Ascending aorta (tissue), 2 donors: ENCODE measurements around the gene HOMER1. TPM values are rescaled to one million over a fixed set of nuclear protein-coding genes. Genes with fewer than 3 reads are reported as not detected.

Source experiments
- DNase-seq, 2 donors: peaks; one replicate each; pipeline ENCODE4 v3.0.0-alpha.2; 2019; ENCODE audit warnings: low spot score in 2 of 2
- H3K27ac ChIP-seq, 2 donors: fragments of 200-600 bp; sonication (generic); one replicate each; pipeline ENCODE4 v1.5.1; 2016 to 2017; ENCODE audit warnings: mild to moderate bottlenecking in 1 of 2
- H3K27me3 ChIP-seq: fragments of 200-600 bp; sonication (generic); one replicate; pipeline ENCODE4 v1.5.1; 2017
- H3K36me3 ChIP-seq, 2 donors: fragments of 200-600 bp; sonication (generic); one replicate each; pipeline ENCODE4 v1.5.1; 2016
- H3K4me1 ChIP-seq, 2 donors: fragments of 200-600 bp; sonication (generic); one replicate each; pipeline ENCODE4 v1.5.1; 2016 to 2017; ENCODE audit warnings: mild to moderate bottlenecking in 1 of 2
- H3K4me3 ChIP-seq, 2 donors: fragments of 200-600 bp; sonication (generic); one replicate each; pipeline ENCODE4 v1.5.1; 2016 to 2017; ENCODE audit warnings: mild to moderate bottlenecking in 1 of 2
- H3K9me3 ChIP-seq, 2 donors: fragments of 200-600 bp; sonication (generic); one replicate each; pipeline ENCODE4 v1.5.1; 2016
- CTCF ChIP-seq, 3 experiments: fragments of 200-600 bp in 2 of 3; fragments of 450-650 bp in 1 of 3; sonication (generic) in 2 of 3; IDR thresholded peaks; one replicate each; pipeline ENCODE4 v1.5.1; 2016 to 2019; ENCODE audit warnings: antibody characterized with exemption in 3 of 3, mild to moderate bottlenecking in 1 of 3, moderate library complexity in 1 of 3
- intact Hi-C: fragments of 100-400 bp; cut with DNase I; formaldehyde crosslinking; loops from one replicate; pipeline ENCODE4 v1.15.1; 2023
- total RNA-seq: library from RNA; depleted of rRNA; stranded (reverse); fragments of >200 nt; gene quantifications from one replicate; pipeline ENCODE4 v1.1.0, GENCODE V29; 2016

HOMER1 gene
- total RNA-seq, 1 donor from 2014 or later: 2.3 TPM

GRCh38 chr5:79529110-79529509, 15.2 kb upstream of the HOMER1 start:
- H3K4me3 ChIP-seq: no peak overlapping the region
- H3K9me3 ChIP-seq: no peaks in the 10 kb centered on the region
- DNase-seq: no peak
- H3K4me1 ChIP-seq: no peaks in the 10 kb centered on the region
- intact Hi-C loops: no loop called here
- H3K27ac ChIP-seq: no peak overlapping the region
- no peaks in the 10 kb centered on the region for H3K36me3 ChIP-seq
- H3K27me3 ChIP-seq: no peaks in the 10 kb centered on the region
- TF ChIP-seq CTCF (IDR thresholded peaks at IDR 0.05): no peak

- TF ChIP-seq CTCF (IDR thresholded peaks at IDR 0.05): no peak
- Histone ChIP-seq H3K9me3 (no peaks in the 10 kb centered on the region), H3K27ac (no peak overlapping the region), H3K4me3 (no peak overlapping the region), H3K4me1 (no peaks in the 10 kb centered on the region), H3K27me3 (no peaks in the 10 kb centered on the region), H3K36me3 (no peaks in the 10 kb centered on the region)
- no peak for DNase-seq
- intact Hi-C loops: no loop called here
Observed at GRCh38 chr5:79527431-79527830, 13.5 kb upstream of the HOMER1 start.

GRCh38 chr5:79526928-79527327, 13.0 kb upstream of the HOMER1 start:
- no peaks in the 10 kb centered on the region for H3K4me1 ChIP-seq
- no peaks in the 10 kb centered on the region for H3K27me3 ChIP-seq
- TF ChIP-seq CTCF (IDR thresholded peaks at IDR 0.05): no peak
- DNase-seq: no peak
- intact Hi-C loops: no loop called here
- H3K36me3 ChIP-seq: no peaks in the 10 kb centered on the region
- no peaks in the 10 kb centered on the region for H3K9me3 ChIP-seq
- H3K4me3 ChIP-seq: no peak overlapping the region
- H3K27ac ChIP-seq: no peak overlapping the region

- Histone ChIP-seq H3K27me3 (no peaks in the 10 kb centered on the region), H3K27ac (no peak overlapping the region), H3K36me3 (no peaks in the 10 kb centered on the region), H3K4me3 (no peak overlapping the region), H3K9me3 (no peaks in the 10 kb centered on the region), H3K4me1 (no peaks in the 10 kb centered on the region)
- TF ChIP-seq CTCF (IDR thresholded peaks at IDR 0.05): no peak
- intact Hi-C loops: no loop called here
- DNase-seq: no peak
Observed at GRCh38 chr5:79526493-79526892, 12.6 kb upstream of the HOMER1 start.

- no peak for DNase-seq
- no peak overlapping the region for H3K27ac ChIP-seq
- H3K4me3 ChIP-seq: no peak overlapping the region
- no peaks in the 10 kb centered on the region for H3K27me3 ChIP-seq
- intact Hi-C loops: no loop called here
- H3K4me1 ChIP-seq: no peaks in the 10 kb centered on the region
- H3K9me3 ChIP-seq: no peaks in the 10 kb centered on the region
- TF ChIP-seq CTCF (IDR thresholded peaks at IDR 0.05): no peak
- H3K36me3 ChIP-seq: no peaks in the 10 kb centered on the region
Observed at GRCh38 chr5:79521156-79521555, 7.2 kb upstream of the HOMER1 start.

GRCh38 chr5:79518718-79519117, 4.8 kb upstream of the HOMER1 start:
- Histone ChIP-seq H3K9me3 (no peaks in the 10 kb centered on the region), H3K27ac (no peak overlapping the region), H3K27me3 (no peaks in the 10 kb centered on the region), H3K4me1 (no peaks in the 10 kb centered on the region), H3K4me3 (no peak overlapping the region), H3K36me3 (no peaks in the 10 kb centered on the region)
- TF ChIP-seq CTCF (IDR thresholded peaks at IDR 0.05): no peak
- intact Hi-C loops: loop anchor here (10.0 kb wide), 3 partner anchors 736 to 1716 kb away; partner anchors contain the start of genes CKMT2, DHFR, MSH3 and SERINC5
- DNase-seq: no peak
